Peyer's patch (tissue), 4 donors: ENCODE results near the gene SERPINB3.

Experiments used
- POLR2A ChIP-seq, 2 donors: fragments of 450-650 bp; IDR thresholded peaks; one replicate each; pipeline ENCODE4 v1.5.1; 2017; ENCODE audit warnings: antibody characterized with exemption in 2 of 2, mild to moderate bottlenecking in 2 of 2, moderate library complexity in 2 of 2
- TF ChIP-seq, protein P1 (sequence below), 6 experiments: fragments of 450-650 bp in 4 of 6; fragments of 200-600 bp in 2 of 6; sonication (generic) in 1 of 6; IDR thresholded peaks; one replicate each; pipeline ENCODE4 v1.5.1; 2017 to 2019; ENCODE audit warnings: antibody characterized with exemption in 6 of 6, mild to moderate bottlenecking in 3 of 6, moderate library complexity in 1 of 6

- TF ChIP-seq, protein P1, sequence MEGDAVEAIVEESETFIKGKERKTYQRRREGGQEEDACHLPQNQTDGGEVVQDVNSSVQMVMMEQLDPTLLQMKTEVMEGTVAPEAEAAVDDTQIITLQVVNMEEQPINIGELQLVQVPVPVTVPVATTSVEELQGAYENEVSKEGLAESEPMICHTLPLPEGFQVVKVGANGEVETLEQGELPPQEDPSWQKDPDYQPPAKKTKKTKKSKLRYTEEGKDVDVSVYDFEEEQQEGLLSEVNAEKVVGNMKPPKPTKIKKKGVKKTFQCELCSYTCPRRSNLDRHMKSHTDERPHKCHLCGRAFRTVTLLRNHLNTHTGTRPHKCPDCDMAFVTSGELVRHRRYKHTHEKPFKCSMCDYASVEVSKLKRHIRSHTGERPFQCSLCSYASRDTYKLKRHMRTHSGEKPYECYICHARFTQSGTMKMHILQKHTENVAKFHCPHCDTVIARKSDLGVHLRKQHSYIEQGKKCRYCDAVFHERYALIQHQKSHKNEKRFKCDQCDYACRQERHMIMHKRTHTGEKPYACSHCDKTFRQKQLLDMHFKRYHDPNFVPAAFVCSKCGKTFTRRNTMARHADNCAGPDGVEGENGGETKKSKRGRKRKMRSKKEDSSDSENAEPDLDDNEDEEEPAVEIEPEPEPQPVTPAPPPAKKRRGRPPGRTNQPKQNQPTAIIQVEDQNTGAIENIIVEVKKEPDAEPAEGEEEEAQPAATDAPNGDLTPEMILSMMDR (IDR thresholded peaks at IDR 0.05) = no peak
- TF ChIP-seq POLR2A (IDR thresholded peaks at IDR 0.05) = no peak
These were observed 40.3 kb upstream of the SERPINB3 start for GRCh38 chr18:63701952-63702351.
